HCT116 (cell line): ENCODE measurements around the gene GALNT5. TPM values are rescaled to one million over a fixed set of nuclear protein-coding genes. Genes with fewer than 3 reads are reported as not detected.

Source experiments
- ATAC-seq: fragments of 200-7000 bp; cut with Tn5 transposase; 2 replicates; pipeline ENCODE4 v1.9.1; 2020; ENCODE audit warnings: mild to moderate bottlenecking, moderate library complexity
- BruUV-seq: library from RNA; stranded (reverse); fragments of 400-500 nt; replicated peaks from 2 replicates; lab custom pipeline; 2021; lab: Mats Ljungman, UMichigan
- CTCF ChIA-PET: fragments of 300-600 bp; sonication (Branson Sonifier 250); formaldehyde crosslinking; loops from one replicate; lab custom pipeline; 2021; ENCODE audit warnings: antibody characterized with exemption; lab: Charles Lee
- POLR2A ChIA-PET: fragments of 300-600, 350-600 bp; sonication (Branson Sonifier 250); formaldehyde crosslinking; loops from one replicate; lab custom pipeline; 2021; ENCODE audit warnings: antibody characterized with exemption; lab: Charles Lee
- RAD21 ChIA-PET, 2 experiments: fragments of 300-600 bp; sonication (Branson Sonifier 250); formaldehyde crosslinking; loops; one replicate each; lab custom pipeline; 2023; ENCODE audit warnings: low total read pairs in 2 of 2; ENCODE audit not compliant: uncharacterized antibody in 2 of 2, unreplicated experiment in 2 of 2, low non-redundant PET in 1 of 2; lab: Charles Lee
- DNase-seq: peaks from one replicate; pipeline ENCODE4 v3.0.0-alpha.2; 2010; ENCODE audit warnings: low read depth, low spot score
- H2AFZ ChIP-seq: fragments of 200-600 bp; shearing (Covaris generic), sonication (generic); 2 replicates; pipeline ENCODE4 v1.6.1; 2017; ENCODE audit warnings: low read depth, mixed run types, mixed read lengths, antibody characterized with exemption, low read length; ENCODE audit not compliant: poor library complexity, severe bottlenecking
- H3K27ac ChIP-seq: 2 replicates; pipeline ENCODE4 v1.5.1; 2012; ENCODE audit warnings: low read depth, low read length
- H3K27me3 ChIP-seq: fragments of 200-600 bp; sonication (generic); 2 replicates; pipeline ENCODE4 v1.6.1; 2016; ENCODE audit warnings: mixed run types, low read length, mixed read lengths; ENCODE audit not compliant: insufficient read depth
- H3K36me3 ChIP-seq, 2 experiments: fragments of 200-500 bp in 1 of 2; fragments of 200-600 bp in 1 of 2; sonication (Bioruptor generic) in 1 of 2; sonication (generic) in 1 of 2; 2 replicates each; pipeline versions ENCODE4 v1.5.1 to v1.6.1; 2014 to 2016; ENCODE audit warnings: low read length in 2 of 2, inconsistent platforms in 1 of 2, mixed read lengths in 1 of 2, mixed run types in 1 of 2; ENCODE audit not compliant: insufficient read depth in 2 of 2, control insufficient read depth in 1 of 2
- H3K4me1 ChIP-seq, 2 experiments: fragments of 200-600 bp in 1 of 2; sonication (generic) in 1 of 2; 2 replicates each; pipeline versions ENCODE4 v1.5.1 to v1.6.1; 2012 to 2017; ENCODE audit warnings: low read length in 2 of 2, inconsistent platforms in 1 of 2, mild to moderate bottlenecking in 1 of 2, mixed read lengths in 1 of 2, mixed run types in 1 of 2, moderate library complexity in 1 of 2; ENCODE audit not compliant: insufficient read depth in 2 of 2, control insufficient read depth in 1 of 2
- H3K4me2 ChIP-seq: fragments of 200-600 bp; sonication (generic); 2 replicates; pipeline ENCODE4 v1.6.1; 2017; ENCODE audit warnings: mixed run types, low read length, mixed read lengths
- H3K4me3 ChIP-seq, 2 experiments: fragments of 200-600 bp in 1 of 2; sonication (generic) in 1 of 2; replicated peaks in 1 of 2; 2 replicates each; pipeline ENCODE4 v1.5.1; 2011 to 2016; ENCODE audit warnings: low read length in 2 of 2, control low read depth in 1 of 2, low read depth in 1 of 2, mild to moderate bottlenecking in 1 of 2, mixed read lengths in 1 of 2, mixed run types in 1 of 2
- H3K79me2 ChIP-seq: fragments of 200-600 bp; sonication (generic); 2 replicates; pipeline ENCODE4 v1.6.1; 2017; ENCODE audit warnings: mild to moderate bottlenecking, mixed run types, low read length, moderate library complexity, mixed read lengths; ENCODE audit not compliant: insufficient read depth
- H3K9ac ChIP-seq: fragments of 200-600 bp; sonication (generic); 2 replicates; pipeline ENCODE4 v1.6.1; 2016; ENCODE audit warnings: low read length, mixed read lengths
- H3K9me2 ChIP-seq: fragments of 200-600 bp; sonication (generic), shearing (Covaris generic); 2 replicates; pipeline ENCODE4 v1.6.1; 2017; ENCODE audit warnings: mixed run types, mild to moderate bottlenecking, moderate library complexity; ENCODE audit not compliant: insufficient read depth
- H3K9me3 ChIP-seq, 2 experiments: fragments of 200-500 bp in 1 of 2; fragments of 200-600 bp in 1 of 2; sonication (Bioruptor generic) in 1 of 2; sonication (generic) in 1 of 2; 2 replicates each; pipeline ENCODE4 v1.6.1; 2014 to 2017; ENCODE audit warnings: low read length in 2 of 2, mixed read lengths in 2 of 2, inconsistent platforms in 1 of 2, low read depth in 1 of 2, mild to moderate bottlenecking in 1 of 2, mixed run types in 1 of 2, moderate library complexity in 1 of 2; ENCODE audit not compliant: control insufficient read depth in 1 of 2, insufficient read depth in 1 of 2
- H4K20me1 ChIP-seq: fragments of 200-600 bp; sonication (generic), shearing (Covaris generic); 2 replicates; pipeline ENCODE4 v1.6.1; 2017; ENCODE audit warnings: mixed run types, mild to moderate bottlenecking, moderate library complexity; ENCODE audit not compliant: insufficient read depth
- ATF3 ChIP-seq: IDR thresholded peaks from 2 replicates; pipeline ENCODE4 v1.6.1; 2012
- ELF1 ChIP-seq: IDR thresholded peaks from 2 replicates; pipeline ENCODE4 v1.6.1; 2012; ENCODE audit warnings: low read depth, borderline replicate concordance
- EZH2 ChIP-seq: fragments of 200-600 bp; sonication (generic); IDR thresholded peaks from 2 replicates; pipeline ENCODE4 v1.6.1; 2017; ENCODE audit warnings: antibody characterized with exemption, mixed run types
- EZH2phosphoT487 ChIP-seq: fragments of 200-600 bp; IDR thresholded peaks from 2 replicates; pipeline ENCODE4 v1.6.1; 2018; ENCODE audit warnings: antibody characterized with exemption, borderline replicate concordance
- FOSL1 ChIP-seq: IDR thresholded peaks from 2 replicates; pipeline ENCODE4 v1.6.1; 2012; ENCODE audit warnings: low read depth
- JUND ChIP-seq: IDR thresholded peaks from 2 replicates; pipeline ENCODE4 v1.6.1; 2012
- MAX ChIP-seq: IDR thresholded peaks from 2 replicates; pipeline ENCODE4 v1.6.1; 2012
- POLR2A ChIP-seq: IDR thresholded peaks from 2 replicates; pipeline ENCODE4 v1.7.0; 2011; ENCODE audit warnings: borderline replicate concordance; ENCODE audit not compliant: insufficient read depth, insufficient read length; ENCODE audit errors: extremely low read depth
- POLR2AphosphoS5 ChIP-seq: IDR thresholded peaks from 2 replicates; pipeline ENCODE4 v1.6.1; 2011; ENCODE audit warnings: mild to moderate bottlenecking, low read depth, low read length, moderate library complexity
- RAD21 ChIP-seq: IDR thresholded peaks from 2 replicates; pipeline ENCODE4 v1.6.1; 2012; ENCODE audit warnings: low read depth, mild to moderate bottlenecking
- SP1 ChIP-seq: IDR thresholded peaks from 2 replicates; pipeline ENCODE4 v1.6.1; 2012; ENCODE audit warnings: low read depth
- SRF ChIP-seq: IDR thresholded peaks from 2 replicates; pipeline ENCODE4 v1.6.1; 2012; ENCODE audit warnings: low read depth
- TCF7L2 ChIP-seq: IDR thresholded peaks from 2 replicates; pipeline ENCODE4 v1.7.0; 2011; ENCODE audit warnings: borderline replicate concordance, inconsistent platforms; ENCODE audit not compliant: insufficient read depth, insufficient read length; ENCODE audit errors: extremely low read depth
- YY1 ChIP-seq: IDR thresholded peaks from 2 replicates; pipeline ENCODE4 v1.6.1; 2011; ENCODE audit warnings: low read length, low read depth, moderate library complexity, mild to moderate bottlenecking; ENCODE audit not compliant: insufficient replicate concordance; ENCODE audit errors: extremely low read depth
- ZFX ChIP-seq: fragments of 450-650 bp; IDR thresholded peaks from 2 replicates; pipeline ENCODE4 v1.6.1; 2017
- intact Hi-C: fragments of 100-400 bp; cut with micrococcal nuclease; formaldehyde crosslinking; loops from 2 replicates; pipeline ENCODE4 v1.10.0; 2022
- total RNA-seq: library from RNA; stranded (reverse); gene quantifications from one replicate; pipeline ENCODE4 v1.2.1, GENCODE V29; 2021; ENCODE audit not compliant: unreplicated experiment
- TF ChIP-seq, protein P1 (sequence below): IDR thresholded peaks from 2 replicates; pipeline ENCODE4 v1.6.1; 2011; ENCODE audit warnings: mild to moderate bottlenecking, low read length, moderate library complexity; ENCODE audit not compliant: insufficient replicate concordance; ENCODE audit errors: extremely low read depth
- TF ChIP-seq, protein P2 (sequence below): IDR thresholded peaks from 2 replicates; pipeline ENCODE4 v1.6.1; 2012; ENCODE audit warnings: low read depth
- TF ChIP-seq, protein P3 (sequence below), 3 experiments: fragments of 200-600 bp in 1 of 3; sonication (generic) in 1 of 3; IDR thresholded peaks in 2 of 3; conservative IDR thresholded peaks in 1 of 3; 2 replicates each; pipeline ENCODE4 v1.5.1; 2012 to 2017; ENCODE audit warnings: low read depth in 2 of 3, low read length in 2 of 3, antibody characterized with exemption in 1 of 3, borderline replicate concordance in 1 of 3, control low read depth in 1 of 3, mild to moderate bottlenecking in 1 of 3, mixed read lengths in 1 of 3, mixed run types in 1 of 3, moderate library complexity in 1 of 3; ENCODE audit not compliant: insufficient read depth in 1 of 3

GALNT5 gene
- total RNA-seq, 1 experiment from 2014 or later: 3.9 TPM

DNA sequence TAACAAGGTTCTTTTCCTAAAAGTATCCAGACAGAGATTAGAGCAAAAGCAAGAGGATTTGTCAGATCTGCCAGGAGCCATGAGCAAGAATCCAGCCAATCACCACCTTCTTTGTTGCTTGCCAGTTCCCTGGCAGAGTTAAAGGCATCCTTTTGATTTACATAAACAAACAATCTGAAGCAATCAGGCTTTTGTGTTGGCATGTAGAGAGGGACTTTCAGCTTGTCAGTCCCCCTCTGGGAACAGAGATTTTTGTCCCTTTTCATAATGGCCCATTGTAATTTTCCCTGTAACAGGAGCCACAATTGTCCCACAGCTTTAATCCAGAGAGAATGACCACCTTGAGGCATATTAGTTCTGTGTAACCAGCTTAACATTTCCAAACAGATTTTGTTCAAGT, 68.3 kb downstream of the GALNT5 start, which contains the start of gene ERMN:
ERMN (minus strand) TSS at position 39 of the 400 bp plus-strand sequence. CDS start 182 bp downstream, outside the sequence.
- ChIA-PET RAD21 (no interaction called here), POLR2A (no interaction called here), CTCF (interaction anchor here (0.9 to 4.1 kb wide), 5 partner anchors 8 to 1953 kb away, joined by 3 to 59 read pairs (median 22); no protein-coding TSS in a partner anchor)
- BruUV-seq: no TSS peak
- no peak within 1 kb of the TSS for H3K9ac ChIP-seq
- no peak within 1 kb of the TSS for H2AFZ ChIP-seq
- H3K9me2 ChIP-seq: no peaks in the 10 kb centered on the region
- H3K4me3 ChIP-seq: no peak within 1 kb of the TSS
- no peak within 1 kb of the TSS for H3K27ac ChIP-seq
- H3K4me1 ChIP-seq: no peaks in the 10 kb centered on the region
- H3K27me3 ChIP-seq: no peaks in the 10 kb centered on the region
- H4K20me1 ChIP-seq: no peaks in the 10 kb centered on the region
- no peaks in the 10 kb centered on the region for H3K36me3 ChIP-seq
- TF ChIP-seq RAD21: no peak
- no peak for TF ChIP-seq ELF1
- no peak for TF ChIP-seq JUND
- TF ChIP-seq EZH2phosphoT487: no peak
- no peak for TF ChIP-seq SRF
- no peak for TF ChIP-seq TCF7L2
- TF ChIP-seq, protein P1, sequence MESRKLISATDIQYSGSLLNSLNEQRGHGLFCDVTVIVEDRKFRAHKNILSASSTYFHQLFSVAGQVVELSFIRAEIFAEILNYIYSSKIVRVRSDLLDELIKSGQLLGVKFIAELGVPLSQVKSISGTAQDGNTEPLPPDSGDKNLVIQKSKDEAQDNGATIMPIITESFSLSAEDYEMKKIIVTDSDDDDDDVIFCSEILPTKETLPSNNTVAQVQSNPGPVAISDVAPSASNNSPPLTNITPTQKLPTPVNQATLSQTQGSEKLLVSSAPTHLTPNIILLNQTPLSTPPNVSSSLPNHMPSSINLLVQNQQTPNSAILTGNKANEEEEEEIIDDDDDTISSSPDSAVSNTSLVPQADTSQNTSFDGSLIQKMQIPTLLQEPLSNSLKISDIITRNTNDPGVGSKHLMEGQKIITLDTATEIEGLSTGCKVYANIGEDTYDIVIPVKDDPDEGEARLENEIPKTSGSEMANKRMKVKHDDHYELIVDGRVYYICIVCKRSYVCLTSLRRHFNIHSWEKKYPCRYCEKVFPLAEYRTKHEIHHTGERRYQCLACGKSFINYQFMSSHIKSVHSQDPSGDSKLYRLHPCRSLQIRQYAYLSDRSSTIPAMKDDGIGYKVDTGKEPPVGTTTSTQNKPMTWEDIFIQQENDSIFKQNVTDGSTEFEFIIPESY: no peak
- TF ChIP-seq MAX: no peak
- no peak for TF ChIP-seq SP1
- TF ChIP-seq POLR2A: no peak
- TF ChIP-seq, protein P2, sequence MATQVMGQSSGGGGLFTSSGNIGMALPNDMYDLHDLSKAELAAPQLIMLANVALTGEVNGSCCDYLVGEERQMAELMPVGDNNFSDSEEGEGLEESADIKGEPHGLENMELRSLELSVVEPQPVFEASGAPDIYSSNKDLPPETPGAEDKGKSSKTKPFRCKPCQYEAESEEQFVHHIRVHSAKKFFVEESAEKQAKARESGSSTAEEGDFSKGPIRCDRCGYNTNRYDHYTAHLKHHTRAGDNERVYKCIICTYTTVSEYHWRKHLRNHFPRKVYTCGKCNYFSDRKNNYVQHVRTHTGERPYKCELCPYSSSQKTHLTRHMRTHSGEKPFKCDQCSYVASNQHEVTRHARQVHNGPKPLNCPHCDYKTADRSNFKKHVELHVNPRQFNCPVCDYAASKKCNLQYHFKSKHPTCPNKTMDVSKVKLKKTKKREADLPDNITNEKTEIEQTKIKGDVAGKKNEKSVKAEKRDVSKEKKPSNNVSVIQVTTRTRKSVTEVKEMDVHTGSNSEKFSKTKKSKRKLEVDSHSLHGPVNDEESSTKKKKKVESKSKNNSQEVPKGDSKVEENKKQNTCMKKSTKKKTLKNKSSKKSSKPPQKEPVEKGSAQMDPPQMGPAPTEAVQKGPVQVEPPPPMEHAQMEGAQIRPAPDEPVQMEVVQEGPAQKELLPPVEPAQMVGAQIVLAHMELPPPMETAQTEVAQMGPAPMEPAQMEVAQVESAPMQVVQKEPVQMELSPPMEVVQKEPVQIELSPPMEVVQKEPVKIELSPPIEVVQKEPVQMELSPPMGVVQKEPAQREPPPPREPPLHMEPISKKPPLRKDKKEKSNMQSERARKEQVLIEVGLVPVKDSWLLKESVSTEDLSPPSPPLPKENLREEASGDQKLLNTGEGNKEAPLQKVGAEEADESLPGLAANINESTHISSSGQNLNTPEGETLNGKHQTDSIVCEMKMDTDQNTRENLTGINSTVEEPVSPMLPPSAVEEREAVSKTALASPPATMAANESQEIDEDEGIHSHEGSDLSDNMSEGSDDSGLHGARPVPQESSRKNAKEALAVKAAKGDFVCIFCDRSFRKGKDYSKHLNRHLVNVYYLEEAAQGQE: no peak
- TF ChIP-seq ATF3: no peak
- TF ChIP-seq, protein P3, sequence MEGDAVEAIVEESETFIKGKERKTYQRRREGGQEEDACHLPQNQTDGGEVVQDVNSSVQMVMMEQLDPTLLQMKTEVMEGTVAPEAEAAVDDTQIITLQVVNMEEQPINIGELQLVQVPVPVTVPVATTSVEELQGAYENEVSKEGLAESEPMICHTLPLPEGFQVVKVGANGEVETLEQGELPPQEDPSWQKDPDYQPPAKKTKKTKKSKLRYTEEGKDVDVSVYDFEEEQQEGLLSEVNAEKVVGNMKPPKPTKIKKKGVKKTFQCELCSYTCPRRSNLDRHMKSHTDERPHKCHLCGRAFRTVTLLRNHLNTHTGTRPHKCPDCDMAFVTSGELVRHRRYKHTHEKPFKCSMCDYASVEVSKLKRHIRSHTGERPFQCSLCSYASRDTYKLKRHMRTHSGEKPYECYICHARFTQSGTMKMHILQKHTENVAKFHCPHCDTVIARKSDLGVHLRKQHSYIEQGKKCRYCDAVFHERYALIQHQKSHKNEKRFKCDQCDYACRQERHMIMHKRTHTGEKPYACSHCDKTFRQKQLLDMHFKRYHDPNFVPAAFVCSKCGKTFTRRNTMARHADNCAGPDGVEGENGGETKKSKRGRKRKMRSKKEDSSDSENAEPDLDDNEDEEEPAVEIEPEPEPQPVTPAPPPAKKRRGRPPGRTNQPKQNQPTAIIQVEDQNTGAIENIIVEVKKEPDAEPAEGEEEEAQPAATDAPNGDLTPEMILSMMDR (IDR thresholded peaks at IDR 0.05 in 2 of 3, conservative IDR thresholded peaks at IDR 0.05 in 1 of 3; ENCODE audit: borderline replicate concordance in 1 of 3, insufficient read depth in 1 of 3, low read depth in 2 of 3, low read length in 2 of 3): no peak
- no peak for TF ChIP-seq YY1
- no peak for TF ChIP-seq POLR2AphosphoS5
- no peak for TF ChIP-seq EZH2
- TF ChIP-seq ZFX: no peak
- no peak for TF ChIP-seq FOSL1
- no peaks in the 10 kb centered on the region for H3K9me3 ChIP-seq
- DNase-seq (no peak), ATAC-seq (no peak)
- intact Hi-C loops: loop anchor here (10.0 kb wide), 1 partner anchor 1951 kb away; no protein-coding TSS in a partner anchor
- H3K4me2 ChIP-seq: no peak within 1 kb of the TSS
- no peaks in the 10 kb centered on the region for H3K79me2 ChIP-seq
